SK-N-SH (cell line): ENCODE data around the gene HAND2. TPM values are rescaled to one million over a fixed set of nuclear protein-coding genes. Genes with fewer than 3 reads are reported as not detected.

ENCODE experiments used
- CTCF ChIA-PET: fragments of 300-600, 350-600 bp; formaldehyde crosslinking; extraction: SDS; loops from one replicate; lab custom pipeline; 2021; lab: Yijun Ruan, JAX
- POLR2A ChIA-PET: fragments of 350-600 bp; sonication (Branson Sonifier 250); formaldehyde crosslinking; extraction: SDS; loops from one replicate; lab custom pipeline; 2020; ENCODE audit warnings: antibody characterized with exemption, inconsistent platforms; lab: Yijun Ruan, JAX
- DNase-seq: peaks from one replicate; pipeline ENCODE4 v3.0.0; 2012
- H2AFZ ChIP-seq: fragments of 200-600 bp; sonication (generic); 2 replicates; pipeline ENCODE4 v1.8.1; 2016; ENCODE audit warnings: antibody characterized with exemption, mild to moderate bottlenecking, low read depth
- H3F3A ChIP-seq: fragments of 200-600 bp; sonication (generic); replicated peaks from 2 replicates; pipeline ENCODE3; 2016; ENCODE audit warnings: antibody characterized with exemption, mild to moderate bottlenecking; ENCODE audit not compliant: insufficient read depth
- H3K27ac ChIP-seq, 2 experiments: fragments of 200-500 bp in 1 of 2; fragments of 200-600 bp in 1 of 2; sonication (Bioruptor generic) in 1 of 2; sonication (generic), shearing (Covaris generic) in 1 of 2; 2 replicates each; pipeline versions ENCODE4 v1.5.1 to v1.6.1; 2014 to 2016; ENCODE audit warnings: low read depth in 2 of 2, inconsistent platforms in 1 of 2, low read length in 1 of 2, mild to moderate bottlenecking in 1 of 2, mixed read lengths in 1 of 2
- H3K27me3 ChIP-seq: fragments of 200-600 bp; sonication (generic), shearing (Covaris generic); 2 replicates; pipeline ENCODE4 v1.6.1; 2016; ENCODE audit warnings: mixed run types; ENCODE audit not compliant: insufficient read depth
- H3K36me3 ChIP-seq, 2 experiments: fragments of 200-500 bp in 1 of 2; fragments of 200-600 bp in 1 of 2; sonication (Bioruptor generic) in 1 of 2; sonication (generic) in 1 of 2; replicated peaks in 1 of 2; 2 replicates each; pipeline versions ENCODE3 to v1.5.1; 2014 to 2016; ENCODE audit warnings: low read length in 1 of 2, mild to moderate bottlenecking in 1 of 2; ENCODE audit not compliant: insufficient read depth in 2 of 2, control insufficient read depth in 1 of 2
- H3K4me1 ChIP-seq, 2 experiments: fragments of 200-500 bp in 1 of 2; fragments of 200-600 bp in 1 of 2; sonication (Bioruptor generic) in 1 of 2; sonication (generic), shearing (Covaris generic) in 1 of 2; 2 replicates each; pipeline versions ENCODE4 v1.5.1 to v1.6.1; 2014 to 2016; ENCODE audit warnings: low read depth in 1 of 2, low read length in 1 of 2, mixed run types in 1 of 2; ENCODE audit not compliant: insufficient read depth in 2 of 2, control insufficient read depth in 1 of 2
- H3K4me2 ChIP-seq: fragments of 200-600 bp; sonication (generic), shearing (Covaris generic); 2 replicates; pipeline ENCODE4 v1.6.1; 2017; ENCODE audit warnings: mixed run types
- H3K4me3 ChIP-seq, 2 experiments: fragments of 200-500 bp in 1 of 2; fragments of 200-600 bp in 1 of 2; sonication (Bioruptor generic) in 1 of 2; sonication (generic), shearing (Covaris generic) in 1 of 2; 2 replicates each; pipeline versions ENCODE4 v1.5.1 to v1.8.1; 2014 to 2016; ENCODE audit warnings: low read depth in 2 of 2, inconsistent platforms in 1 of 2, low read length in 1 of 2, mild to moderate bottlenecking in 1 of 2, mixed read lengths in 1 of 2, moderate library complexity in 1 of 2
- H3K79me2 ChIP-seq: fragments of 200-600 bp; sonication (generic); 2 replicates; pipeline ENCODE4 v1.8.1; 2017; ENCODE audit warnings: mild to moderate bottlenecking; ENCODE audit not compliant: insufficient read depth
- H3K9ac ChIP-seq: fragments of 200-600 bp; sonication (generic); 2 replicates; pipeline ENCODE4 v1.6.1; 2017; ENCODE audit warnings: mixed run types
- H3K9me2 ChIP-seq: fragments of 200-600 bp; sonication (generic); 2 replicates; pipeline ENCODE4 v1.6.1; 2017; ENCODE audit warnings: mixed run types
- H3K9me3 ChIP-seq: fragments of 200-600 bp; sonication (generic); 2 replicates; pipeline ENCODE4 v1.6.1; 2017; ENCODE audit warnings: mixed run types, mild to moderate bottlenecking, moderate library complexity
- H4K20me1 ChIP-seq: fragments of 200-600 bp; sonication (generic); 2 replicates; pipeline ENCODE4 v1.6.1; 2017; ENCODE audit warnings: mild to moderate bottlenecking, mixed run types; ENCODE audit not compliant: insufficient read depth
- CHD2 ChIP-seq: fragments of 150-350 bp; IDR thresholded peaks from 2 replicates; pipeline ENCODE4 v1.6.1; 2018; ENCODE audit warnings: low read length; ENCODE audit not compliant: partially characterized antibody
- EP300 ChIP-seq, 2 experiments: IDR thresholded peaks; 2 replicates each; pipeline versions ENCODE4 v1.4.0 to v1.6.1; 2012; ENCODE audit warnings: borderline replicate concordance in 1 of 2, low read depth in 1 of 2, low read length in 1 of 2
- EZH2phosphoT487 ChIP-seq: fragments of 200-600 bp; sonication (generic); IDR thresholded peaks from 2 replicates; pipeline ENCODE4 v1.6.1; 2017; ENCODE audit warnings: low read depth, mixed run types, mild to moderate bottlenecking, antibody characterized with exemption, moderate library complexity, borderline replicate concordance
- FOSL2 ChIP-seq: IDR thresholded peaks from 2 replicates; pipeline ENCODE4 v1.4.0; 2012; ENCODE audit warnings: low read depth, mild to moderate bottlenecking, moderate library complexity, borderline replicate concordance
- FOXJ3 ChIP-seq: sonication (generic); formaldehyde crosslinking; IDR thresholded peaks from 2 replicates; pipeline ENCODE4 v1.5.1; 2020; ENCODE audit warnings: mild to moderate bottlenecking, missing genetic modification reagents
- FOXM1 ChIP-seq: IDR thresholded peaks from 2 replicates; pipeline ENCODE4 v1.4.0; 2012; ENCODE audit warnings: low read depth, mild to moderate bottlenecking
- MEF2A ChIP-seq: IDR thresholded peaks from 2 replicates; pipeline ENCODE4 v1.4.0; 2012; ENCODE audit warnings: low read depth, borderline replicate concordance
- NRF1 ChIP-seq: IDR thresholded peaks from 2 replicates; pipeline ENCODE4 v1.6.1; 2012; ENCODE audit warnings: low read depth, mild to moderate bottlenecking, low read length
- POLR2AphosphoS5 ChIP-seq: IDR thresholded peaks from 2 replicates; pipeline ENCODE4 v1.6.1; 2012; ENCODE audit warnings: low read depth, low read length
- SMC3 ChIP-seq: IDR thresholded peaks from 2 replicates; pipeline ENCODE4 v1.6.1; 2012; ENCODE audit warnings: low read depth, low read length, improper control_type of control experiment
- YY1 ChIP-seq: IDR thresholded peaks from 2 replicates; pipeline ENCODE4 v1.4.0; 2012; ENCODE audit warnings: low read depth, mild to moderate bottlenecking
- WGBS: methylation state at CpG from one replicate; pipeline ENCODE4 v1.1.6; 2017; ENCODE audit warnings: low lambda C conversion rate; 5-methylcytosine and 5-hydroxymethylcytosine counted together
- polyA plus RNA-seq, 3 experiments: library from polyadenylated mRNA; depleted of rRNA; stranded (reverse); fragments of >200 nt; gene quantifications; 2 replicates each; pipeline ENCODE4 v1.2.3, GENCODE V29; 2012
- TF ChIP-seq, protein P1 (sequence below): fragments of 200-600 bp; sonication (generic); IDR thresholded peaks from 2 replicates; pipeline ENCODE4 v1.6.1; 2017; ENCODE audit warnings: antibody characterized with exemption, mild to moderate bottlenecking, moderate library complexity
- TF ChIP-seq, protein P2 (sequence below): IDR thresholded peaks from 2 replicates; pipeline ENCODE4 v1.4.0; 2012; ENCODE audit warnings: low read depth, borderline replicate concordance

HAND2 gene
- polyA plus RNA-seq, 1 of the 3 experiments (the other 2 are of a cell fraction), result 106 TPM

- ChIA-PET CTCF (interaction anchor here (0.7 to 6.0 kb wide), 16 partner anchors 8 to 713 kb away, joined by 3 to 57 read pairs (median 5); partner anchors contain the start of gene HAND2), POLR2A (interaction anchor here (0.6 to 7.8 kb wide), 21 partner anchors 9 to 722 kb away, joined by 3 to 76 read pairs (median 5); partner anchors contain the start of gene HAND2)
- TF ChIP-seq MEF2A, result no peak
- no peak for TF ChIP-seq FOXM1
- TF ChIP-seq, protein P1, sequence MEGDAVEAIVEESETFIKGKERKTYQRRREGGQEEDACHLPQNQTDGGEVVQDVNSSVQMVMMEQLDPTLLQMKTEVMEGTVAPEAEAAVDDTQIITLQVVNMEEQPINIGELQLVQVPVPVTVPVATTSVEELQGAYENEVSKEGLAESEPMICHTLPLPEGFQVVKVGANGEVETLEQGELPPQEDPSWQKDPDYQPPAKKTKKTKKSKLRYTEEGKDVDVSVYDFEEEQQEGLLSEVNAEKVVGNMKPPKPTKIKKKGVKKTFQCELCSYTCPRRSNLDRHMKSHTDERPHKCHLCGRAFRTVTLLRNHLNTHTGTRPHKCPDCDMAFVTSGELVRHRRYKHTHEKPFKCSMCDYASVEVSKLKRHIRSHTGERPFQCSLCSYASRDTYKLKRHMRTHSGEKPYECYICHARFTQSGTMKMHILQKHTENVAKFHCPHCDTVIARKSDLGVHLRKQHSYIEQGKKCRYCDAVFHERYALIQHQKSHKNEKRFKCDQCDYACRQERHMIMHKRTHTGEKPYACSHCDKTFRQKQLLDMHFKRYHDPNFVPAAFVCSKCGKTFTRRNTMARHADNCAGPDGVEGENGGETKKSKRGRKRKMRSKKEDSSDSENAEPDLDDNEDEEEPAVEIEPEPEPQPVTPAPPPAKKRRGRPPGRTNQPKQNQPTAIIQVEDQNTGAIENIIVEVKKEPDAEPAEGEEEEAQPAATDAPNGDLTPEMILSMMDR, result no peak
- no peak for TF ChIP-seq EP300 (IDR thresholded peaks at IDR 0.05; ENCODE audit: borderline replicate concordance in 1 of 2, low read depth in 1 of 2, low read length in 1 of 2)
- TF ChIP-seq YY1, result no peak
- TF ChIP-seq NRF1, result no peak
- no peak for TF ChIP-seq SMC3
- TF ChIP-seq CHD2, result no peak
- TF ChIP-seq, protein P2, sequence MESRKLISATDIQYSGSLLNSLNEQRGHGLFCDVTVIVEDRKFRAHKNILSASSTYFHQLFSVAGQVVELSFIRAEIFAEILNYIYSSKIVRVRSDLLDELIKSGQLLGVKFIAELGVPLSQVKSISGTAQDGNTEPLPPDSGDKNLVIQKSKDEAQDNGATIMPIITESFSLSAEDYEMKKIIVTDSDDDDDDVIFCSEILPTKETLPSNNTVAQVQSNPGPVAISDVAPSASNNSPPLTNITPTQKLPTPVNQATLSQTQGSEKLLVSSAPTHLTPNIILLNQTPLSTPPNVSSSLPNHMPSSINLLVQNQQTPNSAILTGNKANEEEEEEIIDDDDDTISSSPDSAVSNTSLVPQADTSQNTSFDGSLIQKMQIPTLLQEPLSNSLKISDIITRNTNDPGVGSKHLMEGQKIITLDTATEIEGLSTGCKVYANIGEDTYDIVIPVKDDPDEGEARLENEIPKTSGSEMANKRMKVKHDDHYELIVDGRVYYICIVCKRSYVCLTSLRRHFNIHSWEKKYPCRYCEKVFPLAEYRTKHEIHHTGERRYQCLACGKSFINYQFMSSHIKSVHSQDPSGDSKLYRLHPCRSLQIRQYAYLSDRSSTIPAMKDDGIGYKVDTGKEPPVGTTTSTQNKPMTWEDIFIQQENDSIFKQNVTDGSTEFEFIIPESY, result no peak
- no peak for TF ChIP-seq FOSL2
- no peak for TF ChIP-seq FOXJ3 (CRISPR knock-in tag)
- no peak for TF ChIP-seq EZH2phosphoT487
- TF ChIP-seq POLR2AphosphoS5, result no peak
- H3K27me3 ChIP-seq, result no peaks in the 10 kb centered on the region
- DNase-seq, result no peak
- H3K4me1 ChIP-seq, result peaks cover 12 to 34% of the 10 kb centered on the region in 2 experiments; a peak in 3 of 4 replicates
- H3K27ac ChIP-seq, result peak overlapping the region; percentile 91 to 99
- H2AFZ ChIP-seq, result peak overlapping the region; percentile 73
- peak overlapping the region; percentile 71 for H3K9ac ChIP-seq
- no peaks in the 10 kb centered on the region for H4K20me1 ChIP-seq
- no peaks in the 10 kb centered on the region for H3K9me2 ChIP-seq
- H3K4me2 ChIP-seq, result peak overlapping the region; percentile 90
- H3K9me3 ChIP-seq, result no peaks in the 10 kb centered on the region
- H3F3A ChIP-seq, result peaks cover 5% of the 10 kb centered on the region
- 28% methylated on average over 19 of the region's 21 CpGs for WGBS
- peaks cover 4 to 66% of the 10 kb centered on the region in 2 experiments for H3K36me3 ChIP-seq
- H3K79me2 ChIP-seq, result peaks cover 76% of the 10 kb centered on the region
- H3K4me3 ChIP-seq, result peak overlapping the region; percentile 61 to 62
Measured at GRCh38 chr4:173537613-173538147, 7.7 kb upstream of the HAND2 start.
